GM21786 (cell line): Measurements from ENCODE around the gene XRCC4.
A peak's percentile ranks its signal among the peaks of the same experiment; 100 is the strongest.
"Not testable (repeated sequence)": the region's sequence is repeated elsewhere in the genome, so short reads cannot be mapped to it uniquely, and the experiment has no call there.

Experiments
- ATAC-seq: cut with Tn5 transposase; IDR thresholded peaks from one replicate; pipeline ENCODE4 v1.9.1; 2021; ENCODE audit not compliant: unreplicated experiment

XRCC4 gene

DNA sequence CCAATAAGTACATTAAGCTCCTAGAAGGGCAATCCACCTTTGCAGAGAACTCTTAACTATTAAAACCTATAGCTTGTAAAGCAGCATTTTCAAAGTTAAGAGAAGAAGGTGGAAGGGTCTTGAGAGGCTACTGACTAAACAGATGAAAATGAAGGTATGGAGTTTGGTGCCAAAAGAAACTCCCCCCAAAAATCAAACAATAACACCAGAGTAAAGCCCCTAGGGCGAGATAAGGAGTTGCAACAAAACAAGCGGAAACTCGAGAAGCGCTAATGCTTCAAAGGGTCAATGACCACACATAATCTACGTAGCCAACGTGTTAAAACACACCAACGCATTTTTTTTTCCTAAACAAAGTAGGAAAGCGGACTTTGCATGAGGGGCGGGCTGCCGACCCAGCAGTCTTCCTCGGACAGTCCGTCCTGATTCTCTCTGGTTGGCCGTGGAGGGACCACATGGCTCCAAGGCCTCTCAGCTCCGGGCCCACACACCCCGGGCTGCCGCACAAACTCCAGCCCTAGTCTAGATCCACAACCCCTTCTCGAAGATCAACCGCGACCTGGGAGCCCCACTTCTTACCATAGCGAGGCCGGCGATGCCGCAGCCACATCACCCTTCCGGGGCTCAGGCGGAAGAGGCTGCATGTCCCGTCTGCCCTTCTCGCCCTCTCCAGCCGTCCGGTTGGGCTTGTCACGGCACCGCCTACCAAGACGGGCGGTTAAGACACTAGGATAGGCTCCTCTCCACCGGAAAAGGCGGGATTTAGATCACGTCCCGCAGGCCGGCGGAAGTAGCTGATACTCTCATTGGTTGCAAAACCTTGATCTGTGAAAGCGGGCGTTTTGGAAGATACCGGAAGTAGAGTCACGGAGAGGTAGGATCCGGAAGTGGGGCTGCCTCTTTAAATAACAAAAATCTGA lies at the start of gene XRCC4, which contains the start of gene TMEM167A:
TSS of gene XRCC4 (plus strand) at position 806 of the 920 bp plus-strand sequence. CDS start 27,373 bp downstream, outside the sequence.
TSS of gene TMEM167A (minus strand) at position 653 of the 920 bp plus-strand sequence. CDS start at position 582, 71 bp downstream.
- peak; percentile 99 for ATAC-seq

DNA sequence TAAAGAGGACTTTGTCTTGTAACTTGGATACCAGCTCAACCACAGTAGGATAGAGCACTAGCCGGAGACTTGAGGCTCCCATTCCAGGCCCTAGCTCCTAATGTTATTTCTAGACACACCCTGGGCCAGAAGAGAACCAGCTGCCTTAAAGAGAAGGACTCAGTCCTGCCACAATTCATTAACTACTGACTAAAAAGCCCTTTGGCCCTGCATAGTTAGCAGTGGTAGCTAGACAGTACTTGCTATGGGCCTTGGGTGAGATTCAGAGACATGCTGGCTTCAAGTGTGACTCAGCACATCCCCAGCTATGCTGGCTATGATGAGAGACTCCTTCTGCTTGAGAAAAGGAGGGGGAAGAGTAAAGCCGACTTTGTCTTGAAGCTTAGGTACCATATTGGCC lies 47.4 kb upstream of the XRCC4 start:
- no peak for ATAC-seq

DNA sequence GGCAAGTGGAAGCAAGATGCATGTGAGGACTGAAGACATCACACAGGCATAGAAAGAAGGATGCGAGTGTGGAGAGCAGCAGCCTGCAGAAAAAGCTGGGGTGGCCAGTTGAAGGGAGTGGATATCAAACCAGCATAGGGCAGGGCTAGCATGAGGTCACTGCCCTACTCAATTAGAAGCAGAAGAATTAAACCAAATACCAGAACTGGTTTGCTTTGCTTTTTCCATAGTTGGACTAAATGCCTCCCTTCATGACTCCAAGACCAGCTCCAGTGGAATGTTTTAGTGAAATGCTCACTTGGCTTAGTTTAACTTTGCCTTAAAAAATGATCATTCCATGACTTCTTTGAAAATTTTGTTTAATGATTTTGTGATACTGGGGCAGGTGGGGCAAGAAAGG lies 46.0 kb upstream of the XRCC4 start:
- ATAC-seq: no peak

DNA sequence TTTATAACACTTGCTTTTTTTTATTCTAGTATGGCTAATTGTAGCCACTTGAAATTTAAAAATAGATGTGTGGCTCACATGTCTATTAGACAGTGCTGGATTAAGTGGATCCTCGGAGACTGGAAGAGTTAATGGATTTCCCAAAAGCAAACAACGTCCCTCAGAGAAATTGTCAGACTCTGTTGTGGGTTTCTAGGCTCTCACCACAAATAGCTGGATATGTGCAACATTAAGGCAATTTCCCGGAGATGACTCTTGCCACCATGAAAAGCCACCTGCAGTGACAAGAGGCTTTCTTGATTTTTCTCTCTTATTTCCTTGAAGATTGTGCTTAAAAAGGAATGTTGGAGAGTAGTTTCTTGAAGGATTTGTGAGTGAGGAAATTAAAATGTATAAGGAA lies 43.3 kb upstream of the XRCC4 start:
- no peak for ATAC-seq

DNA sequence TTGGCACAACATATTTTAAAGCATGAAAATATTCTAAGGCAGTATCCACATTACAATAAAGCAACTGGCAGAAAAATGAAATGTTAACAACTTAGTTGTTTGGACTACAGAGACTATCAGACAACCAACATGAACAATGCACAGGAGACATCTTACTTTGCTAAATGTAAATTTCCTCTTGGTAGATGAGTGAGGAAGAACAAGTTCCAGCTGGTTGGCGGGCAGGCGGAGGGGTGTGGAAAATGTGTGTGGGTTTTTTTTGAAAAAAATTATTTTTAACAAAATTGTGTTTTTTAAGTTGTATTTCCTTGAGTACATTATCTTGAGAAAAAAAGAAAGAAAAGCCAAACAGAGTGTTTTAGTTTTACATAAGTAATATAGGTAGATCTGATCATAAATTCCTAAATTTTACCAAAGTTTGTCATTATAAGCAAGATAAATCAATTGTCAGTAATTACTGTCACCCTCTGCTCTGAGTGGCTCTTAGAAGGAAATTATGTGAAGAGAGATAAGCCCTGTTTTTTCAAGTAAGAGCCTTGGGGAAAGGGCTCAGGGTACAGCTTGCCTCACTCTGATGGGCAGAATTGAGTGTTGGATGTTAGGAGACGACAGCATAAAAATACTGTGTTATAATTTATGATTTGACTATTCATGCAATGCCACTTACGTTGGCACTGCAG lies 42.7 kb upstream of the XRCC4 start:
- ATAC-seq: no peak

DNA sequence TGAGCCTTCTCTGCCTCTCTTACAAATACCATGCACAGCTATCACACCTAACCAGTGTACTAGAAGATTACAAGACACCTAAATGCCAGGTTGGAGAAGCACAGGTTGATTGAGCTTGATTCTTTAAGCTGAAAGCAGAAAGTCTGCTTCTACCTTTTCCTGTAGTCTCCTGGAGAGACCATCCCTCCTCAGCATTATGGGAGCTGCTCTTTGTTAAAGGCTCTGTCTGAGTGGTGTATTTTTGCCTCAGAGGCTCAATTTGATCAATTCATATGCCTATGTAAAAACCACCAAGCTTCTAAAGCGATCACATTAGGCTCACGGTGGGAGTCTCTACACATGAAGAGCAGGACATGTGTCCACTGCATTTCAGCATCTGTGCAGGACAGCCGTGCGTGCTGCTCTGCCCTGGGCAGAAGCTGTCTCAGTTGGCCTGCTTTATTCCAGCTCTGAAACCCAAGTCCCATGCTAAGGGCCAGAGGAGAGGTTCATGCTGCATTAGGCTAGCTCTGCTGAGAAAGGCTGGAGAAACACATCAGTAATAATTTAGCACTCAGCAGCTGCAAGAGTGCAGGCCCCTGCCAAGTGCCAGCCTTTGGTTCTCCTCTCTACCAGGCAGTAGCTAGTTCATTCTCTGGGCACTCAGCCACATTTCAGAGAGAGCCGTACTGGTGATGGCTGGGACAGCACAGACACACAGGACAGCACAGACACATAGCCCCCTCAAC lies 41.8 kb upstream of the XRCC4 start:
- ATAC-seq: no peak

DNA sequence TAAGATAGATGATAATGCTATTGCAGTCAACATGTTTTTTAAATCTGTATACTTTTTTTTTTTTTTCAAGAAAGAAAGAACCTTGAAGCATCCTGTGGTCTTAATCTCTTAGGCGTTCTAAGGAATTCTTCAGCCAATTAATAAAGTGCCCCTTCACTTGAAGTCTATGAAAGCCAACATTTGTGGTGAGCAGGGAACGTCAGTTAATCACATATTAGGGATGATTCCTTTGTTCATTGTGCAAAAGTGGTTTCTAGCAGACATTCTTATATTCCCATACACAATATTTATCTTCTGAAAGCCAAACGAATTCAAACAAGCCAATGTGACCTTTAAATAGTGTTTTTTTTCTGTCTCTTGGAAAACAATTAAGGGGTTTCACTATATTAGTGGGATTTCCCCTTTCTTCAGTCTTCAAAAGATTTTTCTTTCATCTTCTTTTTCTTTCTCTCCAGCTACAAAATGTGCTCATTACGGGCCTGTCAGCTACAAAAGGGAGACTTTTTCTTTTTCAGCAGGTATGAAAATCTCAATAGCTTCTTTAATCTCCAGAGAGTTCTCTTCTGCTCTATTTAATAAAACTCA lies 40.3 kb upstream of the XRCC4 start:
- ATAC-seq: no peak

DNA sequence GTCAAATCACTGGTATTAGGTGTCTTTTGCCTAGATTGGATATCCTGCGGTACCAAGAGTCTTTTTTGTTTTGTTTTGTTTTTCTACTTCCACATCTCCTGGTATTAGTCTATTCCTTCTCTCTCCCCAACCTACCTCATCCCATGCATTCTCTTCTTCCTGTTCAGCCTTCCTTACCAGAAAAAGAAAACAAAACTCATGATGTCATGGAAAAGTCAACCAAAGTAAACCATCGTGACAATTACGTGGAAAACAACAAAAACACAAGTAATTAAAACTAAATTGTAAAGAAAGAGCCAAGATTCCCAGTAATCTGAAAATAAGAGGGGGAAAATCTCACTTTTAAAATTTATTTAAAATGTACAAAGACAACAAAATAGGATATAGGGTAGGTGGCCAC lies 38.4 kb upstream of the XRCC4 start:
- ATAC-seq: no peak

DNA sequence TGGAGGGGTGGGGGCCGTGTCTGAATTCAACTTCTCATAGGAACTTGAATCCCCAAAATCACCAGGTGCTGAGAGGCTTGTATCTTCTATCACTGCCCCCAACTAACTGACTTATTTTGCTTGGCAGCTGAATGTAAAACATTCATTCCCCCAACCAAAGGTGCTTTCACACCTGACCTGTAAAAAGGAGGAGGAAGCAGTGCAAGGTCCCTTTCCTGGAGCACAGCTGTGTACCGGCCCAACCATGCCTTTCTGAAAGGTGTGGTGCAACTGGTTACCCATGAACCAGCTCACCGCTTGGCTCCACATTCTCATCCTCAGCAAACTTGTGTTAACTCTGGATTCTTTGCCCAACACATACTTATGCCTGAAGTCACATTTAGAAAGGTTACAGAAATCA lies 34.8 kb upstream of the XRCC4 start:
- ATAC-seq: no peak

DNA sequence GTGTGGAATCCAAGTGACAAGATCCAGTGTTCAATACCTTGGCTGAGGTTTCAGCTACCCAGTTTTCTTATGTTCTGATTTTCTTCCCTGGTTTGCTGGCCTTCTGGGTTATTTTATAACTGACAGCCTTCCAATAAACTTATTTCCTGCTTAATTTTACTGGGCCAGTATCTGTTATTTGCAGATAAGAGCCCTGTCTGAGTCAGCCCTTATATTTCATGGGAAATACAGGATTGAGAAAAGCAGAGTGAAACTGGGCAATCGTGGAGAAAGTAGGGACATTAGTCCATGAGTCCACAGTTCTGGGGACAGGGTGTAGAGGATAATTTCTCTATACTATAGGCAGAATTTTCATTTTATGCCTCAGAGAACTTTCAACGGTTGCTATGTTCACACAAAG lies 32.4 kb upstream of the XRCC4 start:
- ATAC-seq: no peak

DNA sequence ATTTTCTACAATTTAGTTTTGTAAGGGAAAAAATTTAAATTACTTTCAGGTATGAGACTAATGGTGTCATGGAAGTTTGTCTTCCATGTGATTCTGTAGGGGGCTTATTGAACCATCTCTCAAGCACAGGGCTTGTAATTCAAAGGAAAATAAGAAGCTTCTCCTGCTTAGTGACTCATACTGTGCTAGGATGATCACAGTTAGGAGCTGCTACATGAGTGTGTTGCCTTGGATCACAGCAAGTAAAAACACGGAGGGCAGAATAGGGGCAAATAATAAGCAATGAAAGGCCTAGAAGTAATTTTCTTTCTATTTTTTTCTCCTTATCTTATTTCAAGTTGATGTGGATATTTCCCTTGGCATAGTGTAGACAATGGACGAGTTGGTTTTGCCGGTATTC lies 29.1 kb upstream of the XRCC4 start:
- ATAC-seq: no peak

DNA sequence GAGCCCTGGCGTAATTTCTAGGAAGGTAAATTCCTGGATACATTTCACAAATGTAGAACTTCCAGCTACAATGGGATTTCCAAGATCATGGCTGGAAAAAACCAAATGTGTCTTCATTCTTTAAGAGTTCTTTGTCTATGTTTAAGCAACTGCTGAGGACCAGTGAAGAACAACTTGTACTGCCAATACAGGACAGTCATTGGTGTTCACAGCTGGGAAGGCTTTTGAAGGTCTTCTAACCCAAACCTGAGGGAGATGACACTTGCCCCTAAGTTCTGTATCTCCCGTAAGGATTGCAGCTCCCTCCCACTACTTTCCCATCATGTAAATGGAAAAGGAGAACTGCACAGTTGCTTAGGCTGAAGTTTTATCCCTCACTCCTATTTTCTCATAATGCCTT lies 28.5 kb upstream of the XRCC4 start:
- no peak for ATAC-seq

DNA sequence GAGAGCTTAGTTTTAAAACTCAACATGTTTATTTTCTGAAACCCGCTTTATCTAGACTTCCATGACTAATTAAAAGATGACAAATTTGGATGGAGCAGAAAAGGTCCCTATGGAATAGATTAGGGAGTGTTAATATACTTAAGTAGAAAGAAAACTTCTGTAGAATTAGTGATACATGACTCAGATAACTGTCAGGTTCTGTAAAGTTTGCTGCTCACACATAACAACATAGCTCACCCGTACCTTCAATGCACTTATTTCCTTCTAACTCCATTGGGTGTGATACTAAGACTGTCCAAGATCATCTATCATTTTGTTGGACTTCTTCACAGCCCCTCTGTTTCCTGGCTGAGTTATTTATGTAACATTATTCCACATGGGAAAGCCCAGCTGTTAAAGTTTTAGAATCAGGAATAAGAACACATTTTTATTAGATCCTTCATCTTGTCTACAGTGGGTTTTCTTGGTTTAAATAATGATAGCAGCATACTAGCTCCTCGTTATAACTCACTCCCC lies 27.9 kb upstream of the XRCC4 start:
- no peak for ATAC-seq

DNA sequence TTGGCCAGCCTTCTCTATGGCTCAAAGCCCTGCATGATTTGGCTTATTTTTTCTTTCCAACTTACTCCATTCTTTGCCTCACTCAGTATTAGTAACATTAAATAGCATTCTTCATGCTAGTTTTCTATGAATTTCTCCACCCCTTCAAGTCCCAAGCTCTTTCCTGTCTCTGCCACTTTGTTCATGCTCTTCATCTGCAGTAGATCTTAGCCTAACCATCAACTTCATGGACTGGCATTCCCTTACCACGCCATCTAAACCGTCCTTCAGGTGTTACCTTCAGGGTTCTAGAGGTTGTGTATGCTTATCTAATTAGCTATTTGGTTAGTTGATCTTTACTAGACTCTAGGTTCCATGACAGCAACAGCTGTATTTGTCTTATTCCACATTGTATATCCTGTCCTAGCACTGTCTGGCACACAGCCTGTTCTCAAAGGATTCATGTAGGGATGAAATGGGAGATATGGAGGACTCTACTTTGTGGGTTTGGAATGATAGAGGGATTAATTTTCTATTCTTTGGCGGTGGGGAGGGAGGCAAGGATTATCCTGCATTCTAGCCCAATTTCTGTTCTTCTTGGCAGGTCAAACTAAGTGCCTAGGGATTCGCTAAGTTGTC lies 26.5 kb upstream of the XRCC4 start:
- no peak for ATAC-seq

DNA sequence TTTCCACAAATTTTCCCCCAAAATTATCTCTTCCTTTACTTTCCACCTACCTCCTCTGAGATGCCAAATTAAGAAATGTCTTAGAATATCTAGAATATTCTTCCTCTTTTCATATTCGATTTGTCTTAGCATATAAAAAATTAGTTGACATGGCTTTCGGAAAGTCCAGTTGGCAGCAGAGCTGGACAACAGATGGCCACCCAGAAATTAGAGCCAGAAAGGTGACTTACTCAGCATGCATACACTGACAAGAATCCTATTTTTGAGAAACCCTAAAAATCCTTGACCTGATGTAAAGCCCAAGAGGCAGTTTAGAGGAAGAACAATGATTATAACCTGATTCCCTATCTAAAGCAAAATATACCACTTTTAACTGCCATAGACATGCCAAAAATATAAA lies 22.2 kb upstream of the XRCC4 start:
- ATAC-seq: no peak

DNA sequence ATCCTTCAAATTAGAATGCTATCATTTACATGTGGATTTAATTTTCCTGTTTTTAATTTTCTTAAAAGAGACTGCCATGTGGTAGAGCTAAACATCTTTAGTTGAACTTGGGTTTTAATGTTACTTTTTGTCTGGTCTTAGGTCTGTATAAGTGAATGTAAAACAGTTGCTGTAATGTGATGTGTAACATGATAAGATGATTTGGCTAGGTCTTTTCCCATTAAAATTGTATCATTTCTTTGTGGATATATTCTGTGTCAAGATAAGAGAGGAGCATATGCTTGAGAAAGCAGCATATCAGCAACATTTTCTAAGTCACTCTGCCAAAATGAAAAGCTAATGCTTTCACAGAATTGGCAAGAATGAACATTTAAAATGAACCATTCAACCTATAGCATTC lies 18.6 kb upstream of the XRCC4 start:
- ATAC-seq: no peak

DNA sequence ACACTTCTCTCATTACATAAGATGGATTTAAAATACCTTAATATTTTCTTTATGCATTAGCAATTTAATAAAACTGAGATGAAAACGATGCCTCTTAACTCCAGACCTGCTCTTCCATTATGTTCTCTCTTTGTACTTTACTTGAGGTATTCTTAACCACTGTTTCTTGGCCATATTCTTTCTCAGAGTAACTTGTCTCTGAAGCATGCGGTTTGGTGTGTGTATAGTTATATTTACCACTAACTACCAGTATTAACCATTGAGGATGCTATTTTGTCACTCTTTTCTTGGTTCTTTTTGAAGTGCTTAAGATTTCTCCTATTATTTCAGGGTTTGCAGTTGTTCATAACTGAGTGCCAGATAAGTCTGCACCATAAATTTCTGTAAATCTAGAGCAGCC lies 18.0 kb upstream of the XRCC4 start:
- no peak for ATAC-seq

DNA sequence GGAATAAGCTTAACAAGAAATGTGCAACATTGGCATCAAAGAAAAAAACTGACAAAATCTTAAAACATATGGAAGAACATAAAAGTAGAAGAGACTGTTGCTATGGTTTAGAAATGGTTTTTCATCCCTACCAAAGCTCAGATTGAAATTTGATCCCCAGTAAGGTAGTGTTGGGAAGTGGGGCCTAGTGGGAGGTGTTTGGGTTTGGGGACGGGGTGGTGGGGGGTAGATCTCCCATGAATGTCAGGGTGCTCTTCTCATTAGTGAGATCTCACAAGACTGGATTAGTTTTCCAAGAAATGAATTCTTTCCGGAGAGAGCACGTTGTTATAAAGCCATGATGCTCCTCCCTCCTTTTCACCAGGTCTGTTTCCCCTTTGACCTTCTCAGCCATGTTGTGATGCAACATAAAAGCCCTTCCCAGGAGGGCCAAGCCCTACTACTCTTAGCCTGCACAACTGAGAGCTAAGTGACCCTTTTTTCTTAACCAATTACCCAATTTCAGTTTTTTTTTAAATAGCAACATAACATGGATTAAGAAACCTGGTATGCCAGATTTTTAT lies 10.7 kb upstream of the XRCC4 start:
- no peak for ATAC-seq

DNA sequence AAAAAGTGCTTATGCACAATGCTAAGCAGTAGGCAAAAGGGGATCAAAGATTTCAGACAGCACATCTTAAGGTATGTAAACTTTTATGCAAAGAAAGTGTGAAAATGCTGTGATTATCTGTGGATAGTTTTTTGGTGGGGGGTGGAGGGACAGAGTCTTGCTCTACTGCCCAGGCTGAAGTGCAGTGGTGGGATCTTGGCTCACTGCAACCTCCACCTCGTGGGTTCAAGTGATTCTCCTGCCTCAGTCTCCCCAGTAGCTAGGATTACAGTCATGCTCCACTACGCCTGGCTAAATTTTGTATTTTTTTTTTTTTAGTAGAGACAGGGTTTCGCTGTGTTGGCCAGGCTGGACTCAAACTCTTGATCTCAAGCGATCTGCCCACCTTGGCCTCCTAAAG lies 10.0 kb upstream of the XRCC4 start:
- not testable (repeated sequence) for ATAC-seq

DNA sequence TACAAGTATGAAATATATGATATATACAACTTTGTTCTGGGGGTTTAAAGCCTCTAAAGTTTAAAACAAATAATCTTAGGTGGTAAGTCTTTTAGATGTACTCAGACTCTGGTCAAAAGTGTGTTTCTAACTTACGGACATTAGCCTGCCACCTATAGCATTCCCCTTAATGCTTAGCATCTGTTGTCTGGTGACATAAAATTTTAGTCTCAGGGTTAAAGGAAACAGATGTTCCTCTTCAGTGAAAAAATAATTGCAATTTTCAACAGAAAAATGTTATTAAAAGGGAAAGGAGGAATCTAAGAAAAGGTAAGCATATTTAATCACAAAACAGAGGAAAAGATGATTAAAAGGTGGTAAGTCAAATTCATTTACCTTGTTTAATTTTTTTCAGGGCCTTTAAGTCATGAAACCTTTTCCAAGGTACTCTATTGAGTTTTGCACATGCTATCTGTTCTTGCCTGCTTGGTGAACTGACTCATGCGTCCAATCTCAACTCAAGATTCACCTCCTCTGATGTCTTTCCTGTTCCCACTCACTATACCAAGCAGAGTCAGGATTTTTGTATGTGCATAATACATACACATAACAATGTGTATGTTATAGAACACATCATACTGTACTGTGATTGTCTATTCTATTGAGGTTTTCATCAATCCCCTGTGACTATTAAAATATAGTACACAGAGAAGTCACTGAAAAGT lies 8.1 kb upstream of the XRCC4 start:
- no peak for ATAC-seq
